ENCODE data around the gene NAB1. TPM values are rescaled to one million over a fixed set of nuclear protein-coding genes. Genes with fewer than 3 reads are reported as not detected.

NAB1 gene
- total RNA-seq, 1 experiment from 2014 or later: 17.0 TPM

DNA sequence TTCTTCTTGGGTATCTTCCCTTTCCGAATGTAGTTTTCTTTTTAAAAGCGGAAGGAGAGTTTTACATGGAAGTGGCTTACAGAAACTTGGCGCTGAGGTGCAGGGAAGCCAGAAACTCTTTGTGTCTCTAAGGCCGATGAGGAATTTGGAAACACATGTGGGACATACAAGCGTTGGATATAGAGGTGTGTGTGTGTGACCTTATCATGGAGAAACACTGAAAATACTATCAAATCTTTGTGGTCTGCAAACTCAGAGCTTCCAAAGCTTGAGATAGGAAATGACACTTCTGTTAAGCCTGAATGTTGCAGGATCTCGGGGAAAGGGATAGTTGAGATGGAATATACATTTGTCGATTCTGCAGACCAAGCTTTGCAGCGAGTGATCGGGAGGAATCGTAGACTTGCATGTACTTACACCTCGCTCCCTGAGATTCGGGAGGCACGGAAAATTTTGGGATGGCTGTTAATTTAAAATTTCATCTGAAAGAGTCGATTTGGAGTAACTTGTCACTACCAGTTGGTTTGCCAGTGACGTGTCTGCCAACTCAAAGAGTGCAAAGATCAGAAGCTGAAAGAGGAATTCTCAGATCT, 1.0 kb downstream of the NAB1 start:
- Histone ChIP-seq H3K4me2 (peak overlapping the region; percentile 96), H4K20me1 (ENCODE audit: insufficient read depth) (no peaks in the 10 kb centered on the region), H3K4me1 (replicated peaks; ENCODE audit: insufficient read depth) (peaks cover 13% of the 10 kb centered on the region), H2AFZ (peak overlapping the region; percentile 93), H3K27ac (peak overlapping the region; percentile 51), H3K36me3 (ENCODE audit: low read depth) (no peaks in the 10 kb centered on the region), H3K79me2 (ENCODE audit: low read depth) (peaks cover 37% of the 10 kb centered on the region), H3F3A (ENCODE audit: insufficient read depth, low read depth) (peaks cover 12% of the 10 kb centered on the region; the same call in 1 of the 2 replicates), H3K27me3 (ENCODE audit: insufficient read depth, low read depth) (no peaks in the 10 kb centered on the region), H3K4me3 (peak overlapping the region; percentile 84), H3K9me2 (ENCODE audit: insufficient read depth) (no peaks in the 10 kb centered on the region), H3K9me3 (ENCODE audit: insufficient read depth, low read depth) (no peaks in the 10 kb centered on the region)
- ChIA-PET POLR2A (ENCODE audit: unreplicated experiment) (no interaction called here), CTCF (no interaction called here)
- DNase-seq: no peak
- intact Hi-C loops (cut with micrococcal nuclease; ENCODE audit: unreplicated experiment): loop anchor here (5.0 to 10.0 kb wide), 2 partner anchors 43 to 115 kb away; partner anchors contain the start of gene NEMP2
- BruUV-seq (replicated peaks): TSS peak; percentile 58
- TF ChIP-seq EZH2 (IDR thresholded peaks at IDR 0.05; ENCODE audit: low read depth): no peak
- TF ChIP-seq CTCF (conservative IDR thresholded peaks at IDR 0.05): no peak

DNA sequence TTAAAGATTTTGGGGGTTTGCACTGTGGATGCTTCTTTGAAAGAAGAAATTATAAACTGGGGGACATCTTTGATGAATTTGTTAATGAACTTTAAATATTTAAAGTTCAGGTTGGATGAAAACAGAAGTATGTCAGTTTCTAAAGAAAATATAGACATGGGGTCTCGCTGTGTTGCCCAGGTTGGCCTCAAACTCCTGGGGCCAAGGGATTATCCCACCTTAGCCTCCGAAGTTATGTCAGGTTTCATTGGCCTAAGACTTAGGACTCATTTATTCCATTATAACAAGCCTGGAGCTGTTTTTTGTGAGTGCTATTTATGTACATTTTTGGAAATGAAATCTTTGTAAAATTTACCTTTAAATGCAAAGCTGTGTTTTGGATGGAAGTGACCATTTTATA, 2.5 kb downstream of the NAB1 start:
- no peak for DNase-seq
- peaks cover 13% of the 10 kb centered on the region for H3K4me1 ChIP-seq (replicated peaks; ENCODE audit: insufficient read depth)
- peaks cover 12% of the 10 kb centered on the region; the same call in 1 of the 2 replicates for H3F3A ChIP-seq (ENCODE audit: insufficient read depth, low read depth)
- H3K4me3 ChIP-seq: no peak overlapping the region; the same call in 1 of the 2 replicates
- no peak for TF ChIP-seq CTCF (conservative IDR thresholded peaks at IDR 0.05)
- TF ChIP-seq EZH2 (IDR thresholded peaks at IDR 0.05; ENCODE audit: low read depth): no peak
- H3K4me2 ChIP-seq: peak overlapping the region; percentile 96
- POLR2A ChIA-PET (ENCODE audit: unreplicated experiment): no interaction called here
- BruUV-seq (replicated peaks): no TSS peak
- peaks cover 37% of the 10 kb centered on the region for H3K79me2 ChIP-seq (ENCODE audit: low read depth)
- H3K9me3 ChIP-seq (ENCODE audit: insufficient read depth, low read depth): no peaks in the 10 kb centered on the region
- no peak overlapping the region for H2AFZ ChIP-seq
- CTCF ChIA-PET: no interaction called here
- H3K36me3 ChIP-seq (ENCODE audit: low read depth): no peaks in the 10 kb centered on the region
- H3K27me3 ChIP-seq (ENCODE audit: insufficient read depth, low read depth): no peaks in the 10 kb centered on the region
- no peak overlapping the region for H3K27ac ChIP-seq
- H3K9me2 ChIP-seq (ENCODE audit: insufficient read depth): no peaks in the 10 kb centered on the region
- intact Hi-C loops (cut with micrococcal nuclease; ENCODE audit: unreplicated experiment): no loop called here
- H4K20me1 ChIP-seq (ENCODE audit: insufficient read depth): no peaks in the 10 kb centered on the region

- H3K4me3 ChIP-seq: no peak overlapping the region
- no peaks in the 10 kb centered on the region for H3K36me3 ChIP-seq (ENCODE audit: low read depth)
- H3K9me3 ChIP-seq (ENCODE audit: insufficient read depth, low read depth): no peaks in the 10 kb centered on the region
- no peak for DNase-seq
- no peak overlapping the region for H2AFZ ChIP-seq
- no peaks in the 10 kb centered on the region for H3K27me3 ChIP-seq (ENCODE audit: insufficient read depth, low read depth)
- peaks cover 37% of the 10 kb centered on the region for H3K79me2 ChIP-seq (ENCODE audit: low read depth)
- no peaks in the 10 kb centered on the region for H3K9me2 ChIP-seq (ENCODE audit: insufficient read depth)
- H3K4me2 ChIP-seq: no peak overlapping the region
- no TSS peak for BruUV-seq (replicated peaks)
- no peak overlapping the region for H3K27ac ChIP-seq
- peaks cover 7% of the 10 kb centered on the region; the same call in 1 of the 2 replicates for H3F3A ChIP-seq (ENCODE audit: insufficient read depth, low read depth)
- CTCF ChIA-PET: no interaction called here
- peaks cover 13% of the 10 kb centered on the region for H3K4me1 ChIP-seq (replicated peaks; ENCODE audit: insufficient read depth)
- H4K20me1 ChIP-seq (ENCODE audit: insufficient read depth): no peaks in the 10 kb centered on the region
- POLR2A ChIA-PET (ENCODE audit: unreplicated experiment): interaction anchor here (0.7 kb wide), 1 partner anchor 83 kb away, joined by 4 read pairs; no protein-coding TSS in a partner anchor
- intact Hi-C loops (cut with micrococcal nuclease; ENCODE audit: unreplicated experiment): no loop called here
- TF ChIP-seq CTCF (conservative IDR thresholded peaks at IDR 0.05): no peak
- TF ChIP-seq EZH2 (IDR thresholded peaks at IDR 0.05; ENCODE audit: low read depth): no peak
Measured at GRCh38 chr2:190653231-190653630, 4.3 kb downstream of the NAB1 start.

All from PC-9 (cell line).